ENCODE results near the gene PDCD4. TPM values are rescaled to one million over a fixed set of nuclear protein-coding genes. Genes with fewer than 3 reads are reported as not detected.

PDCD4 gene
- total and polyA plus RNA-seq, 2 donors from 2014 or later, result 57.7 to 75.9 TPM

DNA sequence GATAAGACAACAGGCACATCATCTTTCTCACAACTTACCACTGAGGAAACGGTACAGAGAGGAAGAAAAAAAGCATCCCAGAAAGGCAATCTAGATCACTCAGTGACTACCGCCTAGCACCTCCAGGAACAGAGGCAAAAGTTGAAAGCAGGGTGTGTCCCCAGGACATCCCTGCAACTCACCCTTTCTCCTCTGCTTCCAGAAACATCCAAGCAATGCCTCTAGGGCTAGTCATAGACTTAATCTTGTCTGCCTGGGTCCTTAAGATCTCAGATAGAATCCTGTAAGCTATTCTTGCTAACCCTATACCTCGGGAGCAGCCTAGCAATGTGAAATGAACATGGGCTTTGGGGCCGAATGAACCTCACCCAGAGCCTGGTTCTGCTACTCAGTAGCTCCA lies 18.8 kb upstream of the PDCD4 start:
- Histone ChIP-seq H3K4me3 (ENCODE audit: low read length in 3 of 3) (no peak overlapping the region), H3K9me3 (ENCODE audit: control insufficient read depth in 2 of 3, insufficient read depth in 1 of 3, low read length in 3 of 3) (no peaks in the 10 kb centered on the region), H3K4me1 (ENCODE audit: control insufficient read depth in 2 of 3, insufficient read depth in 2 of 3, low read depth in 1 of 3, low read length in 3 of 3) (peaks cover 0 to 6% (median 4%) of the 10 kb centered on the region in 3 donors), H3K27ac (ENCODE audit: low read depth in 2 of 2, low read length in 2 of 2) (no peak overlapping the region), H3K9ac (ENCODE audit: low read length in 3 of 3) (no peak overlapping the region), H3K36me3 (ENCODE audit: control insufficient read depth in 2 of 3, insufficient read depth in 3 of 3, low read length in 3 of 3) (no peaks in the 10 kb centered on the region), H3K27me3 (ENCODE audit: control insufficient read depth, insufficient read depth, low read length) (no peaks in the 10 kb centered on the region)
- intact Hi-C loops (cut with DNase I), result no loop called here
- FAIRE-seq (no peak), DNase-seq (no peak)
- TF ChIP-seq, protein P1, sequence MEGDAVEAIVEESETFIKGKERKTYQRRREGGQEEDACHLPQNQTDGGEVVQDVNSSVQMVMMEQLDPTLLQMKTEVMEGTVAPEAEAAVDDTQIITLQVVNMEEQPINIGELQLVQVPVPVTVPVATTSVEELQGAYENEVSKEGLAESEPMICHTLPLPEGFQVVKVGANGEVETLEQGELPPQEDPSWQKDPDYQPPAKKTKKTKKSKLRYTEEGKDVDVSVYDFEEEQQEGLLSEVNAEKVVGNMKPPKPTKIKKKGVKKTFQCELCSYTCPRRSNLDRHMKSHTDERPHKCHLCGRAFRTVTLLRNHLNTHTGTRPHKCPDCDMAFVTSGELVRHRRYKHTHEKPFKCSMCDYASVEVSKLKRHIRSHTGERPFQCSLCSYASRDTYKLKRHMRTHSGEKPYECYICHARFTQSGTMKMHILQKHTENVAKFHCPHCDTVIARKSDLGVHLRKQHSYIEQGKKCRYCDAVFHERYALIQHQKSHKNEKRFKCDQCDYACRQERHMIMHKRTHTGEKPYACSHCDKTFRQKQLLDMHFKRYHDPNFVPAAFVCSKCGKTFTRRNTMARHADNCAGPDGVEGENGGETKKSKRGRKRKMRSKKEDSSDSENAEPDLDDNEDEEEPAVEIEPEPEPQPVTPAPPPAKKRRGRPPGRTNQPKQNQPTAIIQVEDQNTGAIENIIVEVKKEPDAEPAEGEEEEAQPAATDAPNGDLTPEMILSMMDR (IDR thresholded peaks at IDR 0.05; ENCODE audit: borderline replicate concordance, extremely low read depth, insufficient read depth), result no peak

DNA sequence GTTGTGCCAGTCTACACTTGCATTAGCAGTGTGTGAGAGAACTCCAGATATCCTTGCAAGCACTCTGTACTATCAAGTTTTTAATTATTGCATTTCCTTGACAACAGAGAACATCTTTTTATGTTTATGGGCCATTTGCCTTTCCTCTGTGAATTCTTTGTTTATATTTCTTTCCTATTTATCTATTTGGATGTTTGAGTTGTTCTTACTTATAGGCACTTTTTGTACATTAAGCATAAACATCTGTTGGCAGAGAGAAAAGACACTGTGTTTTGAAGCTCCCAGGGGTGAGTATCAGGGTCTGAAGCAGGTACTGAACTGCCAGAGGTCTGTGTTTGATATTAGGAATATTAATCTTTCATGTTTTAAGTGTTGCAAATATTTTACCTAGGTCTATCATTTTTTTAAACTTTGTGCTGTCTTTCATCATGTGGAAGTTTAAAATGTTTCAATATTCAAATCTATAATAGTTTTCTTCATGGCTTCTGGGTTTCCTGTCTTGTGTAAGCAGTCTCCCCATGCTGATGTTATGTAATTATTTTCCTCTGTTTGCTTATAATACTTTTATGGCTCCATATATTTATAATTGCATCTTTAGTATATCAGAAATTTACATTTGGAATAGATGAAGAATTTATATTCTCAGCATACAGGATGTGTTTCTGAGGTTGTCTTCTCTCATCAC lies 17.7 kb upstream of the PDCD4 start:
- H3K9me3 ChIP-seq (ENCODE audit: control insufficient read depth in 2 of 3, insufficient read depth in 1 of 3, low read length in 3 of 3), result no peaks in the 10 kb centered on the region
- no peak overlapping the region for H3K4me3 ChIP-seq (ENCODE audit: low read length in 3 of 3)
- no peak for DNase-seq
- intact Hi-C loops (cut with DNase I), result no loop called here
- no peak overlapping the region for H3K27ac ChIP-seq (ENCODE audit: low read depth in 2 of 2, low read length in 2 of 2)
- TF ChIP-seq, protein P1 (IDR thresholded peaks at IDR 0.05; ENCODE audit: borderline replicate concordance, extremely low read depth, insufficient read depth), result no peak
- H3K9ac ChIP-seq (ENCODE audit: low read length in 3 of 3), result no peak overlapping the region
- FAIRE-seq, result no peak
- no peaks in the 10 kb centered on the region for H3K36me3 ChIP-seq (ENCODE audit: control insufficient read depth in 2 of 3, insufficient read depth in 3 of 3, low read length in 3 of 3)
- peaks cover 0 to 6% (median 4%) of the 10 kb centered on the region in 3 donors for H3K4me1 ChIP-seq (ENCODE audit: control insufficient read depth in 2 of 3, insufficient read depth in 2 of 3, low read depth in 1 of 3, low read length in 3 of 3)
- H3K27me3 ChIP-seq (ENCODE audit: control insufficient read depth, insufficient read depth, low read length), result no peaks in the 10 kb centered on the region

DNA sequence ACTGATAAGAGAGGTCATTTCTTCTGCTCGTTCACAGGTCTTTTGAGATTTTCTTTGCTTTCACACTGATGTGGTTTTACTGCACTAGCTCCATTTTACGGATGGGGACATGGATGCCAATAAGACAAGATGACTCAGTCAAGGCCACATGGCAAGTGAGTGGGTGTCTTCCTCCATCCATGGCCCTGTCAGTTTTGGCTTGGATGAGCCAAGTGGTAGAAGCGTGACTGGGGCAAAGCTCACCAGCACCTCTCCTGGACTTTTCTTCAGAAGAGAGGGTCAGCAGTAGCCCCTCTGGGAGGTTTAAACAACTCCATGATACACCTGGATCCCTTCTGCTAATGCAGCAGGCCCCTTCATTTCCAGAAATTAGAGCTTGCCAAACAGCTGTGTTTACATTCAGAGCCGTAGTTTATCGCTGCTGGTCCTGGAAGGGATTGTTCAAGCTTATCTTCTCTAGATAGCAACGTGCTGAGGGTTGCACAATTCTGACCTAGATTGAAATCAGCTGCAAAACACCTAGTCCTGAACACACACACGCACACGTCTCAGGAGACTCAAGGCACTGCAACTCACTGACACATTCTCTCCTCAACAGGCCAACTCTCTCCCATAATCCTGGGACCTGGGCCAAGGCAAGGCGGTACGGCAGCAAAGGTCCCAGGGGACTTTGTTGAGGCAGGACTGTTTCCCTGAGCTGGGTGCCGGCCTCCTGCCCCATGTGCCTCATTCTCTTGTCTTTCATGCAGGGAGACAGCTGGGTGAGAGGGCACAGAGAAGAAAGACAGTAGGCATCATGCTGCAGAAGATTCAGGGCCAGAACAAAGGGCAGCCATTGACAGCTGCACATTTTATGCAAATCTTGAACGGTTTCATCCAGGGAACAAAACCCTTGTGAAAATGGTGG lies 14.2 kb upstream of the PDCD4 start:
- peaks cover 0 to 13% (median 11%) of the 10 kb centered on the region in 3 donors for H3K4me1 ChIP-seq (ENCODE audit: control insufficient read depth in 2 of 3, insufficient read depth in 2 of 3, low read depth in 1 of 3, low read length in 3 of 3)
- peak overlapping the region in 1 of 2 donors; percentile 18 for H3K27ac ChIP-seq (ENCODE audit: low read depth in 2 of 2, low read length in 2 of 2)
- FAIRE-seq (no peak), DNase-seq (peak in 1 of 5 donors; percentile 50)
- no peak overlapping the region for H3K9ac ChIP-seq (ENCODE audit: low read length in 3 of 3)
- H3K9me3 ChIP-seq (ENCODE audit: control insufficient read depth in 2 of 3, insufficient read depth in 1 of 3, low read length in 3 of 3), result no peaks in the 10 kb centered on the region
- intact Hi-C loops (cut with DNase I), result no loop called here
- H3K36me3 ChIP-seq (ENCODE audit: control insufficient read depth in 2 of 3, insufficient read depth in 3 of 3, low read length in 3 of 3), result no peaks in the 10 kb centered on the region
- TF ChIP-seq, protein P1 (IDR thresholded peaks at IDR 0.05; ENCODE audit: borderline replicate concordance, extremely low read depth, insufficient read depth), result no peak
- no peak overlapping the region for H3K4me3 ChIP-seq (ENCODE audit: low read length in 3 of 3)
- H3K27me3 ChIP-seq (ENCODE audit: control insufficient read depth, insufficient read depth, low read length), result no peaks in the 10 kb centered on the region
